ENCODE results near the gene TRIM66.

Gene TRIM66, protein sequence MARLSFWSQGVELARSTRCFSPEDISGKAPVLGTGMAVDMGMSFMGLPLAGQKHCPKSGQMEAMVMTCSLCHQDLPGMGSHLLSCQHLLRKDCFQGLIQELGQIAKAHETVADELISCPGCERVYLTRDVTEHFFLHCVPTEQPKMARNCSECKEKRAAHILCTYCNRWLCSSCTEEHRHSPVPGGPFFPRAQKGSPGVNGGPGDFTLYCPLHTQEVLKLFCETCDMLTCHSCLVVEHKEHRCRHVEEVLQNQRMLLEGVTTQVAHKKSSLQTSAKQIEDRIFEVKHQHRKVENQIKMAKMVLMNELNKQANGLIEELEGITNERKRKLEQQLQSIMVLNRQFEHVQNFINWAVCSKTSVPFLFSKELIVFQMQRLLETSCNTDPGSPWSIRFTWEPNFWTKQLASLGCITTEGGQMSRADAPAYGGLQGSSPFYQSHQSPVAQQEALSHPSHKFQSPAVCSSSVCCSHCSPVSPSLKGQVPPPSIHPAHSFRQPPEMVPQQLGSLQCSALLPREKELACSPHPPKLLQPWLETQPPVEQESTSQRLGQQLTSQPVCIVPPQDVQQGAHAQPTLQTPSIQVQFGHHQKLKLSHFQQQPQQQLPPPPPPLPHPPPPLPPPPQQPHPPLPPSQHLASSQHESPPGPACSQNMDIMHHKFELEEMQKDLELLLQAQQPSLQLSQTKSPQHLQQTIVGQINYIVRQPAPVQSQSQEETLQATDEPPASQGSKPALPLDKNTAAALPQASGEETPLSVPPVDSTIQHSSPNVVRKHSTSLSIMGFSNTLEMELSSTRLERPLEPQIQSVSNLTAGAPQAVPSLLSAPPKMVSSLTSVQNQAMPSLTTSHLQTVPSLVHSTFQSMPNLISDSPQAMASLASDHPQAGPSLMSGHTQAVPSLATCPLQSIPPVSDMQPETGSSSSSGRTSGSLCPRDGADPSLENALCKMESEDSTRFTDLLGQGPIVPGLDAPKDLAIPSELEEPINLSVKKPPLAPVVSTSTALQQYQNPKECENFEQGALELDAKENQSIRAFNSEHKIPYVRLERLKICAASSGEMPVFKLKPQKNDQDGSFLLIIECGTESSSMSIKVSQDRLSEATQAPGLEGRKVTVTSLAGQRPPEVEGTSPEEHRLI (N-terminal part only)

DNA sequence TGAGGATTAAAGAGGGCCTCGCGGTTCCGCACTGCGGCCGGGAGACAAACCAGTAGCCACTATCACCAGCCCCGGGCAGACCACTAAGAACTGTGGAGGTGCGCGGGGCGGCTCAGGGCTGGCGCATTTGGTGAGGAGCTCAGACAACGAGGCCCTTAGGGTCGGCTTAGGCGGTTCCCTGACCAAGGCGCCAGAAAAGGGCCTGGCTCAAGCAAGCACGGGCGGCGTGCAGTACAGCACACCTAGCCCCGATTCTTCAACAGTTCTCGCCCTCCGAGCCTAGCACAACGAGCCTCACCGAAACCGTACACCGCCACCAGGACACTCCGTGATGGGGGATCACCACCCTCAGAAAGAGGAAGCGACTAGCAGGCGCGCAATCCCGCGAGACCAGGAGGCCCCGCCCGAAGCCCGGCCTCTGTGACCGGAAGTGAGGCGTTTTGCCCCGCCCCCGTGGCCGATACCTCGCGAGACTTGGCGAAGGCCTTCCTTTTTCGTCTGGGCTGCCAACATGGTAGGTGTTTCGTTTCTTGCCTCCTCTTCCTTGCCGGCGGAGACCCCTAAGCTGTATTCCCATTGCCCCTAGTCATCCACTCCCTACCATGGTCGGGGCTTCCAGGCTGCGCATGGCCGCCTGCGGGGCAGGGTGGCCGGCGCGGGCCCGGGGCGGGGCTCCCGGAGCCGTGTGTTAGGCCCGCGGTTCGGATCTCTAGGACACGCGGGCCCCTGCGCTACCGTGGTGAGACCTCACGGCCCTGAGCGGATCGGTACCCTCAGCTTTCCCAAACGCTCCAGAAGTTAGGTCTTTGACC, at the start of gene TRIM66, which contains the start of gene RPL27A:
Gene TRIM66, minus strand, starts transcription at position 363 of the 812 bp plus-strand sequence. CDS start 10,391 bp downstream, outside the sequence.
Gene RPL27A, plus strand, starts transcription at position 490 of the 812 bp plus-strand sequence. Its CDS starts 22 bp downstream, at position 512.
- peak; percentile 94 to 98 (median 97) for DNase-seq

- no peak for DNase-seq
Observed at GRCh38 chr11:8731647-8732323, 49.3 kb upstream of the TRIM66 start.

- no peak for DNase-seq
Observed at GRCh38 chr11:8730697-8731020, 48.2 kb upstream of the TRIM66 start.

DNA sequence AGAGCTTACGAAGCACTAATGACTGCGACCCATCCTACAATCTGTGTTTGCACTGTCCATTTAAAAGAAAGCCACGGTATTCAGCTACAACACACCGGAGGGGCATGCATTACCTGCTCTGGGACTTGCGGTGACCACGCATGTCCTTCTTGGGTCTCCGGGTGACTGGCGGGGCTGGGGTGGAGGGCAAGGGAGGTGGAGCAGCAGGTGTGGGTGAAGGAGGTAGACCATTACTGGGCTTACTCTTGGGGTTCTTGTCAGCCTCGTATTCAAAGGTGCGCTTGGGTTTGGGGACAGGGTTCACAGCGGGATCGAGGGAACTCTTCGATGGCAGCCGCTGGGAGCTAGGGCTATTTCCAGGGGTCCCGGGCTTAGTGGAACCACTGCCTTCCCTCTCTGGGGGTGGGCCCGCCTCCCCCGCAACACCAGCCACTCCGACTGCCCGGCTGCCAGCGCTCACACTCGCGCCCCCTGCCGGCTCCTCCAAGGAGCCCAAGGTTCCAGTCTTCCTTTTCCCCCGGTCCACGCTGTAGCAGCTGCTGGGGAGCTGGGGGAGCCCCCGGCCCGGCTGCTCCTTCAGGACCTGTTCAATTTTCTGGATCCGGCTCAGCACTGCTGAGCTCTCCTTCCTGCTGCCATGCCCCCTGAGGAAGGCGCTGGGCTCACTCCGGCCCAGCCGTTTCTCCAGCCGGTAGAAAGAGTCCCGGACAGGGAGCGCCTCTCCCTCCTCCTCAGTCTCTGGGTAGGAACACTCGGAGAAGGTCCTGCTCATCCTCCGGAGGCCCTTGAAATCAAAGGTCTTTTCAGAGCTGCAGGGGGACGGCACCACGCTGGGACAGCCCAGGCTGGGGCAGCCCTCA, 47.6 kb upstream of the TRIM66 start:
- no peak for DNase-seq

GRCh38 chr11:8729067-8729466, 46.6 kb upstream of the TRIM66 start:
- DNase-seq, result no peak

GRCh38 chr11:8728563-8728962, 46.1 kb upstream of the TRIM66 start:
- DNase-seq, result peak in 1 of 3 experiments; percentile 20

GRCh38 chr11:8726395-8726794, 43.9 kb upstream of the TRIM66 start:
- no peak for DNase-seq

- no peak for DNase-seq
Observed at GRCh38 chr11:8724682-8725081, 42.2 kb upstream of the TRIM66 start.

DNA sequence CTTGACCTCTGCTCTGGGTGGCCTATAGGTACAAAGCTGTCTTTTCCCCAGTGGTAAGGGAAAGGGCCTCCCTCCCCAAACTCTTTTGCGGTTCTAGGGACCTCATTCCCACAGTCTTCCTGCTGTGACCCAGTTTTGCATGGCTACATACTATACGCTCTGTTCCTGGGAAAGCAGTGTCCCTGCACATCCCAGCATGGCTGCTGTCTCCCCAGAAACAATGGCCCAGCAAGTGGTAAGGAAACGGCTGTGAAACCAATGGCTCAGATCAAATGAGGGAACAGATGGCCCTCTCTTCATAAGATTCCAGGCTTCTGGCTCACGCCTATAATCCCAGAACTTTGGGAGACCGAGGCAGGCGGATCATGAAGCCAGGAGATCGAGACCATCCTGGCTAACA, 41.2 kb upstream of the TRIM66 start:
- no peak for DNase-seq

- no peak for DNase-seq
Observed at GRCh38 chr11:8722809-8723208, 40.3 kb upstream of the TRIM66 start.

DNA sequence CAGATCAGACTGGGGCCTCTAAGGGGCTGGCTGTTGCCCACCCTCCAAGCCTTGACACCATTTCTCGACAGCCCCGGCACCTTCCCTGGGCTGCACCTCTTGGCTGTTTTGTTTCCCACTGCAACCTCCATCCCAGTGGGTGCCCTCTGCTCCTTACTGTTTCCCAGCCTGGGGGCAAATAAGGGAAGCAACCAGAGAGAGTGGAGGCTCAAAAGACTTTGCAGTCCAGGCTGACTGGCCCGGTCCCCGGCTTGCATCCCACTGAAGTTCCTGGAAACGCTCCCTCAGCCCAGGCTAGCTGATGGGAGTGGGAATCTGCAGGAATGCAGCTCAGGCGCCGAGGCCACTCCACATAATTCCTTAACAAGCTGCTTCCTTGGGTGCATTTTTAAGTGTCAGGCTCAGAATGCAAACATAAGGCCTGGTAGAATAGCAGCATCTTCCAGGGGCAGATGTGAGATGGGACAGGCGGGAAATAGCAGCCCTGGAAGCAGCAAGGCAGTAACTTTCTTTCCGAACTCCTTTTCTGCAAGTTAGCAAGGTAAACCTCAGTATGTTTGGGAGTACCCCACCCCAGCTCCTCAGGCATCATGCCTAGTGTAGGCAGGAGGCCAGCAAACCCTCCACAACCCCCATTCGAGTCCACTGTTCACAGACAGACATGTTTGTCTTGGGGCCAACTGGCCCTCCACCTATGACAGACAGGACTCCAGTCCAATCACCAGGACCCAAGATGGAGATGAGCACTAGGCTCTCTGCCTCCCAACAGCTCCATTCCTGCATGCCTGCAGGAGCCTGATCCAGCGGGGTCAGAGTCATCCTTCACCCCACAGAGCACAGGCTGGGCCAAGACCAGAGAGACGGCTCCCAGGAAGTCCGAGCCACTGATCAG, 39.4 kb upstream of the TRIM66 start:
- DNase-seq, result no peak

GRCh38 chr11:8720868-8721608, 38.6 kb upstream of the TRIM66 start:
- DNase-seq, result peak in 2 of 3 experiments; percentile 25 to 57

GRCh38 chr11:8720352-8720751, 37.9 kb upstream of the TRIM66 start:
- no peak for DNase-seq

GRCh38 chr11:8719721-8720120, 37.3 kb upstream of the TRIM66 start:
- no peak for DNase-seq

- DNase-seq, result no peak
Observed at GRCh38 chr11:8719211-8719649, 36.8 kb upstream of the TRIM66 start.

- DNase-seq, result no peak
Observed at GRCh38 chr11:8717876-8718753, 35.6 kb upstream of the TRIM66 start.

- DNase-seq, result no peak
Observed at GRCh38 chr11:8717544-8717875, 35.0 kb upstream of the TRIM66 start.

DNA sequence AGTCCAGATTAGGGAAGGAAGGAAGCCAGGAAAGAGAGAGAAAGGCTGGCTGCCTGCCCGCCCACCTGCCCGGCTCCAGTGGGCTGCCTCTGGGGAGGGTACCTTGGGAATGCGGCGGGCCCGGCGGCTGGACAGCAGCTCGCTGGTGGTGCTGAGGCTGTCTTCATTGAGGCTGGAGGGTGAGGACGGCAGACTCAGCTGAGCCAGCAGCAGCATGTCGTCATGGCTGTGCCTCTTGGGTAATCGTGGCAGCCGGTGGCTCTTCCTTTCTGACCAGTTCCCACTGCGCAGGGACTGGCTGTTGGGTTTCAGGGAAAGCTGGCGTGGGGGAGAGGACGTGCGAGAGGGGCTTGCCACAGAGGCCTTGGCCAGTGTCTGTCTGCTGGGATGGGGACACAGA, 33.0 kb upstream of the TRIM66 start:
- no peak for DNase-seq
